Tibial nerve (tissue), 4 donors: ENCODE results near the gene RCN2. TPM values are rescaled to one million over a fixed set of nuclear protein-coding genes. Genes with fewer than 3 reads are reported as not detected.

ENCODE experiments used
- DNase-seq, 2 donors: peaks; one replicate each; pipeline ENCODE4 v3.0.0-alpha.2; 2019; ENCODE audit warnings: low spot score in 2 of 2
- H3K27ac ChIP-seq, 4 donors: fragments of 200-600 bp; sonication (generic) in 3 of 4; one replicate each; pipeline ENCODE4 v1.5.1; 2017 to 2019; ENCODE audit warnings: mild to moderate bottlenecking in 1 of 4
- H3K27me3 ChIP-seq, 2 donors: fragments of 200-600 bp; sonication (generic) in 1 of 2; one replicate each; pipeline versions ENCODE4 v1.5.1 to v1.6.0; 2017 to 2019
- H3K36me3 ChIP-seq, 3 donors: fragments of 200-600 bp; sonication (generic); one replicate each; pipeline ENCODE4 v1.5.1; 2018 to 2019
- H3K4me1 ChIP-seq, 4 donors: fragments of 200-600 bp; sonication (generic) in 3 of 4; one replicate each; pipeline ENCODE4 v1.5.1; 2017 to 2019
- H3K4me3 ChIP-seq, 4 donors: fragments of 200-600 bp; sonication (generic) in 3 of 4; one replicate each; pipeline ENCODE4 v1.5.1; 2017 to 2019; ENCODE audit warnings: mild to moderate bottlenecking in 1 of 4, moderate library complexity in 1 of 4
- H3K9me3 ChIP-seq, 4 donors: fragments of 200-600 bp; sonication (generic) in 3 of 4; one replicate each; pipeline ENCODE4 v1.5.1; 2017 to 2019
- CTCF ChIP-seq, 5 experiments: fragments of 200-600 bp in 3 of 5; fragments of 450-650 bp in 2 of 5; sonication (generic) in 3 of 5; IDR thresholded peaks; one replicate each; pipeline ENCODE4 v1.5.1; 2016 to 2019; ENCODE audit warnings: antibody characterized with exemption in 5 of 5, mild to moderate bottlenecking in 3 of 5, moderate library complexity in 2 of 5
- EP300 ChIP-seq, 2 donors: sonication (generic); formaldehyde crosslinking; IDR thresholded peaks; one replicate each; pipeline ENCODE4 v1.6.1; 2017; ENCODE audit warnings: antibody characterized with exemption in 2 of 2, mild to moderate bottlenecking in 1 of 2
- POLR2A ChIP-seq, 2 donors: fragments of 450-650 bp; IDR thresholded peaks; one replicate each; pipeline ENCODE4 v1.6.1; 2017; ENCODE audit warnings: antibody characterized with exemption in 2 of 2, mild to moderate bottlenecking in 2 of 2, moderate library complexity in 2 of 2
- WGBS, 2 donors: methylation state at CpG; one replicate each; pipeline ENCODE4 v1.1.5; 2018; 5-methylcytosine and 5-hydroxymethylcytosine counted together
- total RNA-seq, 4 donors: library from RNA; depleted of rRNA; stranded (reverse); fragments of >200 nt; gene quantifications; one replicate each; pipeline ENCODE4 v1.1.0, GENCODE V29; 2016

The RCN2 gene
- total RNA-seq, 4 donors from 2014 or later = 29.7 to 59.7 (median 43.8) TPM

- TF ChIP-seq EP300 (IDR thresholded peaks at IDR 0.05) (no peak), POLR2A (IDR thresholded peaks at IDR 0.05) (no peak), CTCF (IDR thresholded peaks at IDR 0.05) (no peak)
- Histone ChIP-seq H3K9me3 (no peaks in the 10 kb centered on the region), H3K27me3 (no peaks in the 10 kb centered on the region), H3K4me1 (peaks cover 0 to 40% (median 10%) of the 10 kb centered on the region in 4 donors), H3K27ac (peak overlapping the region in 1 of 4 donors; percentile 41), H3K4me3 (no peak overlapping the region), H3K36me3 (peaks cover 0 to 37% (median 0%) of the 10 kb centered on the region in 3 donors)
- no peak for DNase-seq
- WGBS, 2 donors = 77 to 79% methylated on average over 3 of the region's 3 CpGs
Observed at GRCh38 chr15:76936671-76937070, 5.1 kb downstream of the RCN2 start.

- WGBS, 2 donors = 95 to 96% methylated on average over 5 of the region's 5 CpGs
- Histone ChIP-seq H3K4me3 (no peak overlapping the region), H3K27ac (no peak overlapping the region), H3K27me3 (no peaks in the 10 kb centered on the region), H3K9me3 (no peaks in the 10 kb centered on the region), H3K4me1 (peaks cover 0 to 30% (median 6%) of the 10 kb centered on the region in 4 donors), H3K36me3 (peaks cover 0 to 37% (median 0%) of the 10 kb centered on the region in 3 donors)
- DNase-seq = no peak
- TF ChIP-seq POLR2A (IDR thresholded peaks at IDR 0.05) (no peak), EP300 (IDR thresholded peaks at IDR 0.05) (no peak), CTCF (IDR thresholded peaks at IDR 0.05) (no peak)
Observed at GRCh38 chr15:76938752-76939151, 7.2 kb downstream of the RCN2 start.

GRCh38 chr15:76939715-76940114 lies 8.2 kb downstream of the RCN2 start:
- TF ChIP-seq CTCF (IDR thresholded peaks at IDR 0.05) (no peak), EP300 (IDR thresholded peaks at IDR 0.05) (no peak), POLR2A (IDR thresholded peaks at IDR 0.05) (no peak)
- no peak overlapping the region for H3K27ac ChIP-seq
- no peaks in the 10 kb centered on the region for H3K9me3 ChIP-seq
- peaks cover 0 to 29% (median 6%) of the 10 kb centered on the region in 4 donors for H3K4me1 ChIP-seq
- no peak overlapping the region for H3K4me3 ChIP-seq
- peaks cover 0 to 38% (median 0%) of the 10 kb centered on the region in 3 donors for H3K36me3 ChIP-seq
- no peak for DNase-seq
- no peaks in the 10 kb centered on the region for H3K27me3 ChIP-seq
- 0% methylated on average over 1 of the region's 1 CpG for WGBS, 2 donors

GRCh38 chr15:76941636-76942035 lies 10.1 kb downstream of the RCN2 start:
- TF ChIP-seq POLR2A (IDR thresholded peaks at IDR 0.05) (no peak), EP300 (IDR thresholded peaks at IDR 0.05) (no peak), CTCF (IDR thresholded peaks at IDR 0.05) (no peak)
- peaks cover 0 to 20% (median 0%) of the 10 kb centered on the region in 4 donors for H3K4me1 ChIP-seq
- H3K36me3 ChIP-seq = peaks cover 0 to 30% (median 0%) of the 10 kb centered on the region in 3 donors
- DNase-seq = no peak
- H3K4me3 ChIP-seq = no peak overlapping the region
- H3K27me3 ChIP-seq = no peaks in the 10 kb centered on the region
- WGBS, 2 donors = 32 to 48% methylated on average over 2 of the region's 2 CpGs
- H3K27ac ChIP-seq = peak overlapping the region in 2 of 4 donors; percentile 54 to 60
- H3K9me3 ChIP-seq = no peaks in the 10 kb centered on the region

- Histone ChIP-seq H3K27me3 (no peaks in the 10 kb centered on the region), H3K9me3 (no peaks in the 10 kb centered on the region), H3K36me3 (peaks cover 0 to 30% (median 0%) of the 10 kb centered on the region in 3 donors), H3K27ac (peak overlapping the region in 1 of 4 donors; percentile 60), H3K4me1 (peaks cover 0 to 20% (median 0%) of the 10 kb centered on the region in 4 donors), H3K4me3 (no peak overlapping the region)
- WGBS, 2 donors = 56 to 63% methylated on average over 2 of the region's 2 CpGs
- DNase-seq = no peak
- TF ChIP-seq EP300 (IDR thresholded peaks at IDR 0.05) = no peak
- no peak for TF ChIP-seq POLR2A (IDR thresholded peaks at IDR 0.05)
- TF ChIP-seq CTCF (IDR thresholded peaks at IDR 0.05) = no peak
Observed at GRCh38 chr15:76942331-76942730, 10.8 kb downstream of the RCN2 start.
